ENCODE measurements around the gene PODNL1.

Gene PODNL1

DNA sequence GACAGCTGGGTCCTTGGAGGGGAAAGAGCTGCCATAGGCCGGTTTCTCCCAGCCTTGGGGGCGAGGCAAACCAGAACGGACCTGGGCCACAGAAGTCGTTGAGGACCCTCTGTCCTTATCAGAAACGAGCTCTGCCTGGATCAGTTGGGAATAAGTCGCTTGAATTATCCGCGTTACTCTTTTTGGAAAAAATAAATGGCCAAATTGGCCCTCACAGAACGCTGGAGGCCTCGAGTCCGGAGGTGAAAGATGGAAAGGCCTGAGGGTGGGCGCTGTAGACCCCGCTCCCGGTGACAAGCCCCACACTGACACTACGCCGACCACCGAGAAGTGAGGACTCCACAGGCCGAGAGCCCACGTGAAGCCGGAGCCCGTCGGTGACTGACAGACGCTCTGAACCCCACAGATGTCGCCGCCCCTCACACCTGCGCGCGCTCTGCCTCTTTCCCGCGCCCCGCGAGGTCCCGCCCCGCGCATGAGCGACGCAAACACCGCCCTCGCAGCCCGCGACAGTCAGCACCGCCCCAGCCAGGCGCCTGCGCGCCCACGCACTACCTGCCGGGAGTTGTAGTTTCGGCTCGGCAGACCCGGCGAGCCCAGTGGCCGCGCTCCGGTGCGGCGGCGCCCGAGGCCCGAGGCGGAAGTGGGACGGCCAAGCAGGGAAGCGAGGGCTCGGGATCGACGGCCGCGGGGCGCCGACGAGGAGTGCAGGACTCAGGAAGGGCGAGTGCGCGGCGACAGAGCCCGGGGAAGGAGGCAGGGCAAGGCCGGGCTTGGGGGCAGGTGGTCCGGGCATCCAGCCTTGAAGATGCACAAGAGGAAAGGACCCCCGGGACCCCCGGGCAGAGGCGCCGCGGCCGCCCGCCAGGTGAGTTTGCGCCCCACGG lies 32.3 kb downstream of the PODNL1 start, which contains the start of the genes BRME1 and CC2D1A (continued):
- no peak for TF ChIP-seq ZNF48 (tag by site-specific recombination; IDR thresholded peaks at IDR 0.05)
- TF ChIP-seq ZNF37A (tag by site-specific recombination; IDR thresholded peaks at IDR 0.05) = no peak
- peak; percentile 61 for TF ChIP-seq ZNF2 (tag by site-specific recombination; IDR thresholded peaks at IDR 0.05)
- TF ChIP-seq TCF7L2 (IDR thresholded peaks at IDR 0.05; ENCODE audit: borderline replicate concordance, low read depth, low read length) = no peak
- no peak for TF ChIP-seq ZNF792 (tag by site-specific recombination; IDR thresholded peaks at IDR 0.05)
- no peak for TF ChIP-seq TSHZ1 (tag by site-specific recombination; IDR thresholded peaks at IDR 0.05; ENCODE audit: borderline replicate concordance)
- TF ChIP-seq ZNF777 (tag by site-specific recombination; IDR thresholded peaks at IDR 0.05; ENCODE audit: borderline replicate concordance) = peak; percentile 67; the same call in 1 of the 2 replicates
- no peak for TF ChIP-seq ZNF155 (tag by site-specific recombination; IDR thresholded peaks at IDR 0.05)
- no peak for TF ChIP-seq ZNF280C (tag by site-specific recombination; IDR thresholded peaks at IDR 0.05)
- no peak for TF ChIP-seq ZNF292 (tag by site-specific recombination; IDR thresholded peaks at IDR 0.05; ENCODE audit: borderline replicate concordance, low read depth)
- TF ChIP-seq WT1 (tag by site-specific recombination; IDR thresholded peaks at IDR 0.05) = peak; percentile 49; the same call in 1 of the 2 replicates
- TF ChIP-seq PRDM2 (tag by site-specific recombination; IDR thresholded peaks at IDR 0.05; ENCODE audit: borderline replicate concordance) = no peak
- TF ChIP-seq ZNF350 (tag by site-specific recombination; IDR thresholded peaks at IDR 0.05) = no peak
- peak; percentile 28; the same call in 1 of the 2 replicates for TF ChIP-seq ZNF843 (tag by site-specific recombination; IDR thresholded peaks at IDR 0.05)
- TF ChIP-seq TRIM28 (IDR thresholded peaks at IDR 0.05; ENCODE audit: borderline replicate concordance, low read length) = no peak
- TF ChIP-seq, protein P1, sequence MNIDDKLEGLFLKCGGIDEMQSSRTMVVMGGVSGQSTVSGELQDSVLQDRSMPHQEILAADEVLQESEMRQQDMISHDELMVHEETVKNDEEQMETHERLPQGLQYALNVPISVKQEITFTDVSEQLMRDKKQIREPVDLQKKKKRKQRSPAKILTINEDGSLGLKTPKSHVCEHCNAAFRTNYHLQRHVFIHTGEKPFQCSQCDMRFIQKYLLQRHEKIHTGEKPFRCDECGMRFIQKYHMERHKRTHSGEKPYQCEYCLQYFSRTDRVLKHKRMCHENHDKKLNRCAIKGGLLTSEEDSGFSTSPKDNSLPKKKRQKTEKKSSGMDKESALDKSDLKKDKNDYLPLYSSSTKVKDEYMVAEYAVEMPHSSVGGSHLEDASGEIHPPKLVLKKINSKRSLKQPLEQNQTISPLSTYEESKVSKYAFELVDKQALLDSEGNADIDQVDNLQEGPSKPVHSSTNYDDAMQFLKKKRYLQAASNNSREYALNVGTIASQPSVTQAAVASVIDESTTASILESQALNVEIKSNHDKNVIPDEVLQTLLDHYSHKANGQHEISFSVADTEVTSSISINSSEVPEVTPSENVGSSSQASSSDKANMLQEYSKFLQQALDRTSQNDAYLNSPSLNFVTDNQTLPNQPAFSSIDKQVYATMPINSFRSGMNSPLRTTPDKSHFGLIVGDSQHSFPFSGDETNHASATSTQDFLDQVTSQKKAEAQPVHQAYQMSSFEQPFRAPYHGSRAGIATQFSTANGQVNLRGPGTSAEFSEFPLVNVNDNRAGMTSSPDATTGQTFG (tag by site-specific recombination; IDR thresholded peaks at IDR 0.05; ENCODE audit: borderline replicate concordance) = no peak
- TF ChIP-seq, protein P2, sequence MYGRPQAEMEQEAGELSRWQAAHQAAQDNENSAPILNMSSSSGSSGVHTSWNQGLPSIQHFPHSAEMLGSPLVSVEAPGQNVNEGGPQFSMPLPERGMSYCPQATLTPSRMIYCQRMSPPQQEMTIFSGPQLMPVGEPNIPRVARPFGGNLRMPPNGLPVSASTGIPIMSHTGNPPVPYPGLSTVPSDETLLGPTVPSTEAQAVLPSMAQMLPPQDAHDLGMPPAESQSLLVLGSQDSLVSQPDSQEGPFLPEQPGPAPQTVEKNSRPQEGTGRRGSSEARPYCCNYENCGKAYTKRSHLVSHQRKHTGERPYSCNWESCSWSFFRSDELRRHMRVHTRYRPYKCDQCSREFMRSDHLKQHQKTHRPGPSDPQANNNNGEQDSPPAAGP (tag by site-specific recombination; IDR thresholded peaks at IDR 0.05) = peak; percentile 34; the same call in 1 of the 2 replicates
- TF ChIP-seq SETDB1 (IDR thresholded peaks at IDR 0.05; ENCODE audit: insufficient read length, low read length) = no peak
- TF ChIP-seq, protein P3, sequence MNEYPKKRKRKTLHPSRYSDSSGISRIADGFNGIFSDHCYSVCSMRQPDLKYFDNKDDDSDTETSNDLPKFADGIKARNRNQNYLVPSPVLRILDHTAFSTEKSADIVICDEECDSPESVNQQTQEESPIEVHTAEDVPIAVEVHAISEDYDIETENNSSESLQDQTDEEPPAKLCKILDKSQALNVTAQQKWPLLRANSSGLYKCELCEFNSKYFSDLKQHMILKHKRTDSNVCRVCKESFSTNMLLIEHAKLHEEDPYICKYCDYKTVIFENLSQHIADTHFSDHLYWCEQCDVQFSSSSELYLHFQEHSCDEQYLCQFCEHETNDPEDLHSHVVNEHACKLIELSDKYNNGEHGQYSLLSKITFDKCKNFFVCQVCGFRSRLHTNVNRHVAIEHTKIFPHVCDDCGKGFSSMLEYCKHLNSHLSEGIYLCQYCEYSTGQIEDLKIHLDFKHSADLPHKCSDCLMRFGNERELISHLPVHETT (tag by site-specific recombination; IDR thresholded peaks at IDR 0.05) = no peak
- peak; percentile 69; the same call in 1 of the 2 replicates for TF ChIP-seq ZNF24 (tag by site-specific recombination; IDR thresholded peaks at IDR 0.05)
- no peak for TF ChIP-seq ZNF140 (tag by site-specific recombination; IDR thresholded peaks at IDR 0.05)
- no peak for TF ChIP-seq ZBTB48 (tag by site-specific recombination; IDR thresholded peaks at IDR 0.05)

All from HEK293 (cell line).